Activated CD4-positive, CD25-positive, alpha-beta regulatory T cell treated with anti-CD3 and anti-CD28 coated beads, Interleukin-2, amount 50 U/mL, for 72 hours (primary cell): ENCODE data around the gene CEP41.

Experiments
- DNase-seq: peaks from one replicate; pipeline ENCODE4 v3.0.0; 2021

CEP41 gene

DNA sequence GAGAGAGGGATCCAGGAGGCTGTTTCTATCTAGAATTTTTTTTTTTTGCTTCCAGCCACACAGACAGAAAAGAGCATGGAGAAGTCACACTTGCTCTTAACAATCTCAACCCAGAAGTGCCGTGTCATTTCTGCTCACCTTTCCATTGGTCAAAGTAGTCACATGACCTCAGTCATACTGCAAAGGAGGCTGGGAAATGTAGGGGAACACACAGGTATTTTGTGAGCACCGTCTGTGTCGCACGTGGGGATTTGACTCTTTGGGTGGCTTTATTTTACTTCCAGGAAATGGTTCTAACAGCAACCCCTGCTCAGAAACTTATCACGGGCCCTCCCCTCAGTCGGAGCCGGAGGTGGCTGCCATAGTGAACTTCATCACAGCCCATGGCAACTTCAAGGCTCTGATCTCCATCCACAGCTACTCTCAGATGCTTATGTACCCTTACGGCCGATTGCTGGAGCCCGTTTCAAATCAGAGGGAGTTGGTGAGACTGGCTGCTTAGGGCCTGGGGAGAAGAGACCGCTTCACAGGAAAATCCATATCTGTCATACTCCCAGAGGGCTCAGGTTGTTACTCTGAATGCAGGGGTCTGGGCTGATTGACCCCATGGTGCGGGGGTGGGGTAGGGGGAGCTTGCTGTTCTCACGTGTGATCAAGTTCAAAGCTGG is 73.6 kb downstream of the CEP41 start:
- DNase-seq: no peak

DNA sequence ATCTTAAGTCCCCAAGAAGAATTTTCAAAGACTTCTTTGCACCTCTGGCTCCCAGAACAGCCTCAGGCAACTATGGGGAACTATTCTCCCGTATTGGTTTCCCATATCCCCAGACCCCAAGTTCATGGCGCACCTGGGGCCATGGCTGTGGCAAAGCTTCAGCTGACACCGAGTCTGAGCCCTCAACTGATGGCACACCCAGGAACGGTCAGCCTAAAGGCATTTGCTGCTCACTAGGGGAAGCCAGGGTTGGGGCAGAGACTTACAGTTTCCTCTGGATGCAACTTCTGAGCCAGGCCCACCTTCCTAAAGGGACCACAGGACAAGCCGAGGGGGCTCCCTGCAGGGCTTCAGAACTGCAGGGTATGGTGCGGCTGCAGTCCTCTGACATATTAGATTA is 74.3 kb downstream of the CEP41 start:
- DNase-seq: no peak

DNA sequence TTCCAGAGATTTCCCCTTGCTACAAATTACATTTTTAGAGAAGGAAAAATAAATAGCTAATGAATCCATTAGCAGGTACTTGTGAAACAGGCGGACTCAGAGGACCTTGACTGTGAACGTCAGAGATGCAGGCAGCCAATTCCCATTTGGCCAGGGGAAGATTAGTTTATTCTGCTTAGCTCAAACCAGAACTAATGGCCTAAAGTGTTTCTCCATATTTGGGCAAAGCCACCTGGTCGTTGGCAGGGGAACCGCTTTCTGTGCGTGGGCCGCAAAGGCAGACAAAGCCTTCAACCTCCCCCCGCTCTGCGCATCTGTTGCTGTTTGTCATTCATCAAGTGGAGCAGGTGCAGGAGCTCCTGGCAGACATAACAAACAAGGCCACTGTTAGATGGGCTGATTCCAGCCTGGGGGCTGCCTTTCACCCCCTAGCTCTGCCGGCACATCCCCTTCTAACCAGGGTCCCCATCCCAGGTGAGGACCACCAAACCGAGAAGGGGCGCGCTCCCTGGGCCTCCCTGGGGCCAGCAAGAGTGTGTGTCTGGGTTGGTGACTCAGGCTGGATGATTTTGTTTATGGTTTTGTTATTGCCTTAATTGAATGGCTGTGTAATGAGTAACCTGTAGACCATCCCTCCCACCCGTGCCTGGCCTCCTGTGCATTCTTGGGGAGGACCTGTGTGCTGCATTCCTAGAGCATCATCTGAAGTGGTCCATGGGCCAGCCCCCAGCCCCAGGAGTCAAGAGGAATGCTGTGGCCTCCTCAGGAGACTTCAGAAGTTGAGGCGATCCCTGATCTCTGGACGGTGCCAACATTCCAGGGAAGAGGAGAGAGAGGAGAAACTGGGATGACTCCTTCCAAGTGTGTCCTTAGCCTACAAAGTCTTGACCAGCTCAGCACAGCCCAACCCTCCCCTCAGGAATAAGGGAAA is 75.0 kb downstream of the CEP41 start:
- DNase-seq: no peak

DNA sequence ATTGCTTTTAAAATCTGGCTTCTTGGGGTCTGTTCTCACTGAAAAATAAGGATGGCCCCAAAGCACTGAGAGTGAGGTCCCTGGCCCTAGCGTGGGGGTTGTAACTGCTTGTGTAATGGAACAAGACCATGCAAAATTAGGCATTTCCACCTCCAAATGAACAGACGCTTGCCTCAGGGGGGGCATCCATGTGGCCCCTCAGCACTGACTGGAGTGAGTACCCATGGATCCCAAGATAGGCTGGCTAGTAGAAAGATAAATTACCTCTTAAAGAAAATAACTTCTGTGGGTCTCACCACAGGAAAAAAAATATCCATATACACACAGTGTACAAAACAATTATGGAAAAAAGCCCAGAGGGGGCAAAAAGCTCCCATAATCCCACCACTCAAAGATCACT is 75.7 kb downstream of the CEP41 start:
- DNase-seq: no peak

DNA sequence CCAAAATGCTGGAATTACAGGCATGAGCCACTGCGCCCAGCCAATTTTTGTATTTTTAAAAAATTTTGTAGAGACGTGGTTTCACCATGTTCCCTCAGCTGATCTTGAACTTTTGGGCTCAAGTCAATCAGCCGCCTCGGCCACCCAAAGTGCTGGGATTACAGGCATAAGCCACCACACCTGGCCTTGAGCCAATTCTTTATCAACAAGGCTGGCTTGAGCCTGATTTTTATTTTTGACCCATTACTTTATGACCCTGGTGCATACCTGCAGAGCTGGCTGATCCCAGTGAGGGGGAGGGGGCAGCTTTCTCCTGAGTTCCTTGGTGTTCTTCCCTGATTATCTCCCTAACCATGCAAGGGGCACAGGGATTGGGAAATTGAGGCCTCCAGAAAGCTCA is 76.4 kb downstream of the CEP41 start:
- DNase-seq: no peak

DNA sequence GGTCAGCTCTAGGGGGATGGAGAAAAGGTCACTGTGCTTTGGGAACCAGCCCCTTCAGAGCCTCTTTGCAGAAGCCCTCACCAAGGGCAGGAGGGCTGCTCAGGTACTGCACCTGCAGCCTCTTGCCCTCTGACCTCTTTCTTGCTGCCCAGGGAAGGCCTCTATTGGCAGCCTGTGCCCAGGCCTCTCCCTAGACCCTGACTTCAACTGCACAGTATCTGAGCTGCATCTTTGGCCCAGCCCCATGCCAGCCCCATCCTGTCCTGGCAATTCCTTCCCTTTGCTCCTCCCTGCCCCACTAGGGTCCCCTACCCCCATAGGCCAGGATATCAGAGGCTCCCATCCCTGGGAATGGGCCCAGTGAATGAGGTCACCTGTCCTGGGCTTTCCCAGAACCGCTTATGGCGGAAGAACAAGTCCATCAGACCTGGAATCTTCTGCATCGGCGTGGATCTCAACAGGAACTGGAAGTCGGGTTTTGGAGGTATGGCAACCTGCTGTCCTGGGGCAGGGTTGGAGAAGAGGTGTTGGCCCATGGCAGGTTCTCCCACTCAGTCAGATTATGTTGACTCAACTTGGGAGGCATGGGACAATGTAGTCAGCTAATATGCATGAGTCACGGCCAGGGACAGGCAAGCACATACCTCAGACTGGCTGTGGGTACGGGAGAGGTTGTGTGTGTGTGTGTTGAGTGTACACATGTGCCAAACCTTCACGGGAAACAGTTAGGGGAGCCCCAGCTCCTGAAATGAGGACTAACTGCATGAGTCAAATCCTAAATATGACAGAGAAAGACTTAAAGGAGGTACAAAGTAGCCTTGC is 77.6 kb downstream of the CEP41 start:
- no peak for DNase-seq

DNA sequence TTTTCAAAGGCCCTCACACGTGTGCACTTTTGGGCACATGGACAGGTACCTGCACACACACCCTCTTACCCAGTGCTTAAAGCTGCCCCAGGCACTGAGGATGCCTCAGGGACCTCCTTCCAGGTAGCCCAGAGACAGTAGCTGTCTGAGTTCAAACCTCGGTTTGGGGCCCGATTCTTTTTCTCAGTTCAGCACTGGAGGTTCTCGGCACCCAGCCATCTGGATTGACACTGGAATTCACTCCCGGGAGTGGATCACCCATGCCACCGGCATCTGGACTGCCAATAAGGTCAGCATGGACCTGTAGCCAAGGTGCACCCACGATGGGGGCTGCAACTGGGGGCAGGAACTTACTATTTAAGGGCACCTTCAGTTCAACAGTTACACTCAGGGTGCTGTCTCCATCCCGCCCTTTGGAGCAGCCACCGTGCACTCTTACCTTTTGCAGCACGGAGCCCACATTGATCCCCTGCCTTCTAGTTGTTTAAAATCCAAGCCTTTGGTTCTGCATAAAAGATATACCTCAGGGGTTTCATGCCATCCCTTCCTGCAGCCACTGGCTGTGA is 78.5 kb downstream of the CEP41 start:
- no peak for DNase-seq

DNA sequence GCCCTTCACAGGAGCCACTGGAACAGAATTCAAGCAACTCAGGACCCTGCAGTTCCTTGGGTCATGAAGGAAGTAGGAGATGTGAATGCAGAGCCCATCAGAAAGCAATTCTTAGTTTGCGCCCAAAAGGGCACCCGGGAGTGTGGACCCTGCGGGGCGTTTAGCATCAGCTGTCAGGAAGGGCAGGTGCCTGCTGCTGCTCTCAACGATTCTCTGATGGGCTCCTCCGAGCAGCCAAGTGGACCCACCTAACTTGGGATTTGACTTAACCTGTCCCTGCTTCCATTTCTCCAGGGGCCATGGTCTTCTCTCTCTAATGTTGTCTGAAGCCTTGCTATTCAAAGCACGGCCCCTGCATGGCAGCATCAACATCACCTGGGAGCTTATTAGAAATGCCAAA is 79.1 kb downstream of the CEP41 start:
- DNase-seq: no peak

DNA sequence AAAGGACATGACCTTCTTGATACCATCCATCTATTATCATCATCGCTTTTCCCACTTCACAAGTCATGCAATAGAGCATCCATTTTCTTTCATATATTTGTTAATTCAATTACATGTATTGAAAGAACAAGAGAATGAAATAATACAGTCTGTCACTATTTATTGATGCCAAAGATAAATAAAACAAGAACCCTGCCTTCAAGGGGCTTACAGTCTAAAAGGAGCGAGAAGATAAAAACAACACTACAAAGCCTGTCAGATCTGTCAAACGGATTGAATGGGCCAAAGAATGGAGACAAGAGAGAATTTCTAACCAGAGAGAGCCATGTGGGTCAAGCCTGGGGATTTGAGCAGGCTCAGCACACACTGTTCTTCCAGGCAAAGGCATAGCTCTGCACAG is 80.3 kb downstream of the CEP41 start:
- DNase-seq: no peak

DNA sequence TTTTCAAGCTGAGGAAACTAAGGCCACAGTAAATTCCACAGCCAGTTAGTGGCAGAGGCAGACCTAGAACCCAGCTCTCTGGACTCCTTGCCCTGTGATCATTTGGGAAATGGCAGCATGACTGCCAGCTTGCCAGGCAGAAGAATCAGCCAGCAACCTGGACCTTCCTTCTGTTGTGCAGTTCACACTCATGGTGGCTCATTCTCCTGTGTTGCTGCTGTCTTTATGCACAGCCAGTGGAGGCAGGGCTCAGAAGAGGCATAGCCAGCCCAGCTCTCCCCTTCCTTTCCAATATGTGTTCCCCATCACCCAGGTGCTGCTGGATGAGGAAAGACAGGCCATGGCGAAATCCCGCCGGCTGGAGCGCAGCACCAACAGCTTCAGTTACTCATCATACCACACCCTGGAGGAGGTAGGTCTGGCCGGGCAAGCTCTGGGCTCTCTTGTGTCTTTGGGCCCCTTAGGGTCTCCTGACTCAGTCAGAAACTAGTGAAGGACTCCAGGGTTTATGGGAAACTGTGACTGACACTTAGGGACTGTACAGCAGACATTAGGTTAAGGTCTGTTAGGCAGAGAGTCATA is 81.4 kb downstream of the CEP41 start:
- DNase-seq: no peak

DNA sequence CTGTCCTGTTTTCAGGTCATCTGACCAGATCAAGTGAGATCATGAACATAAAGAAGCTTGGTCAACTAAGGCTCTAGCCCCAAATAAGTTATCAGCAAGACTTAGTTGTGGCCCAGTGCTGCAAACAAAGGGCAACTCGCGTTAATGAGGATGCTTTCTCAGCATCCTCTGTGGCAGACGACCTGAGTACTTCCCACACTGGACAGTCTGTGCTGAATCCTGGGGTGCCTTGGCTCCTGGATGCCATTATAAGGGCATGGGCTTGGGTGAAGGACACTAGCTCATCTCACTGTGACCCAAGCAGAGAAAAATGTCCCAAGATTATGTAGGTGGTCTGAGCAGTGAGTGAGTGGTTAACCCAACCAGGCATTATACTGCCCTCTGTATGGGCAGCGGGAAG is 82.3 kb downstream of the CEP41 start:
- no peak for DNase-seq

DNA sequence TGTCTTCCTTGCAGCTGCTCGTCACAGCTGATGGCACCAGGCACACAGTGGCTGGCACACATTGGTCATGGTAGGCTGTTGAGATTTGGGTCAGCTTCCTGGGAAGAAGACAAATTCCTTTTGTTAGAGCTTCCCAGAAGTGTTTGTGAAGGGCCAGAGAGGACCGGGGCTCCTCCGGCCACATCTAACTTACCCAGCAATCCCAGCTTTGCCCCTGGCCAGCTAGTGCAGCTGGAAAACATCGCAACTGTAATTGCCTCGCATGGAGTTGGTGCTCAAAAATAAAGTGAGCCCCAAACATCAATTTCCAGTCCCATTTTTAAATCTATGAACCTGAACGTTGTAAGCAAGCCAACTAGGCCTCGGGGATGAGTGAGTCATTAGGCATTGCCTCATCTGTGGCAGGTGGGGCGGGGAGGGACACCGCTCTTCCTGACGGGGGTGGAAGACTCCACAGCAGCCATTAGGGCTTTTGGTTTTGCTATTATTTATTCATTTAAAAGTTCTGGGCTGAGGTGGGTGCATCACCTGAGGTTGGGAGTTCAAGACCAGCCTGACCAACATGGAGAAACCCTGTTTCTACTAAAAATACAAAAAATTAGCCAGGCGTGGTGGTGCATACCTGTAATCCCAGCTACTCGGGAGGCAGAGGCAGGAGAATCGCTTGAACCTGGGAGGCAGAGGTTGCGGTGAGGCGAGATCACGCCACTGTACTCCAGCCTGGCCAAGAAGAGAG is 83.8 kb downstream of the CEP41 start:
- no peak for DNase-seq

DNA sequence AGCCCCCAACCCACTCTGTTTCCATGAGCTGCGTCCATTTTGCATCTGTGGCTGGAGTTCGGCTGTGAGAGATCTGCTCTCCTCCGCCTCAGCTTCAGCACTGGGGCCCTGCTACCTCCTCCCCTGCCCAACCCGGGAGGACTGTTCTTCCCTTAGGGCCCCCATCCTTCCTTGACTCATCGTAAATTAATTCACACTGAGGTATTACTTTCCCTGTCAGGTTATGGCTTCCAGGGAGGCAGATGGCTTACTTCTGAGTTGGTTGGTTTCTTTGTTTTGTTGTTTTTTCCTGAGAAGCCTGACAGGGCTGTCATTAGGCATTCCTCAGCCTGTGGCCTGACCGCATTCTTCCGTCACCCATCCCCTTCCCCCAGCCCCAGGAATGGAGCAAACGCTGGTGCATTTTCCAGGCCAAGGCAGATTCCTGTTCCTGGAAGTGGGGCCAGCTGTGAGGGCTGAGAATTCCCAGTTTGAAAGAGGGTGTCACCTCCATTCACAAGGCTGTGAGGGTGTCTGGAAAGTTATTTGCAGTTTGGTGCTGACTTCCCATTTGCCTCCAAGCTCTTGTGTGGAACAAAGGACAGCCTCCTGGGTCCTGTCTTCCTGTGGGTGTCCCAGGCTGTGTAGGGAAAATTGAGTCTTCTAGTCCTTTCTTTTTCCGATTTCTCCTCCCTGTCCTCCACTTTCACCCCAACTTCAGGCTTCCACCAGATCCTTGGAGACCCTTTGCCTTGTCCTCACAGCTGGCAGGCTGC is 84.5 kb downstream of the CEP41 start:
- no peak for DNase-seq

DNA sequence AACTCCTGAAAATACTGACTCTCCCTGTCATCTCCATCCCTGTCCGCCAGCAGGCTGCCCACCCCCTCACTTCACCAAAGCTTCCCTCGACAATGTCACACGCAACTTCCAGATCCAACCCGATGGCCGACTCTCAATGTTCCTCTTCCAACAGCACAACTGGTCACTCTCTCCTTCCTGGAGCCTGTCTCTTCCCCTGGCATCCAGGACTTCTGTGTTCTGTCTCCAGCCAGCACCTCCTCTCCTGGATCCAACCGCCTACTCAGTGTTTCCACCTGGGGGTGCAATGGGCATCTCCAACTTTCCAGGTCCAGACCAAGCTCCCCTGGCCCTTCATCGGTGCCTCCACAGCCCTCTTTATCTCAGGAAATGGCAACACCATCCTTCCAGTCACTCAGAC is 87.6 kb downstream of the CEP41 start:
- no peak for DNase-seq

DNA sequence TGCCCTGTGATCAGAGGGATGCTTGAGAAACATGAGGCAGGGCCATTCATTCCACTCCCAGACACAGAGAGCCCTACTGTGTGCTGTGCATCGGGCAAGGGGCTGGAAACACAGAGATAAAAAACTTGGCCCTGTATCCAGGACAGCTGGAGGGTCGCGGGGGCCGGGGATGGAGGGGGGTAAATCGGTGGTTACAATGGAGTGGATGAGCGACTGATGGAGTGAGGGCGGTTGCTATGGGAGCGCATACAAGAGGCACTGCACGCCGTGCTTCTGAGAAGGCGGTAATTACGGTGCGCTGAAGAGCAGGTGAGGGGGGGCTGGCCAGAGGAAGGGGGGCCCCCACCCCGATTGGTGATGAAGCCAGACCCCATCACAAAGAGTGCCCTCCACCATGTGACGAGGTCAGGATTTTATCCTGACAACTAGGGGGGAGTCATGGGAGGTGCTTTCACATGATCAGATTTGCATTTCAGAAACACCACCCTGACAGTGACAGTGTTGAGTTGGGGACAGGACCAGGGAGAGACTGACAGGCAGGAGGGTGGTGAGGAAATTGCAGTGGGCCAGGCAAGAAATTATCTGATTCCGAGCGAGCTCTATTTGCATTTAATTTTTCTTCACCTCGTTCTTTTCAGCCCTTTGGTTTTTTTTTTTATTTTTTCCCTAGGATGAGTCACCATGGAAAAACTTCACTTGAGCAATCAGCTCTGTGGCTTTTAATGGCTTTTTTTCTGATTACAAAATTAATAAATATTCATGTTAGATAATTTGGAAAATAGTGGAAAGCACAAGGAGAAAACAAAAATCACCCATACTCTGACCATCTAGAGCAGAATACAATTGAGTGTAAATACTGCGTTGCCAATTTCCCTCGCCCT is 88.4 kb downstream of the CEP41 start:
- no peak for DNase-seq

DNA sequence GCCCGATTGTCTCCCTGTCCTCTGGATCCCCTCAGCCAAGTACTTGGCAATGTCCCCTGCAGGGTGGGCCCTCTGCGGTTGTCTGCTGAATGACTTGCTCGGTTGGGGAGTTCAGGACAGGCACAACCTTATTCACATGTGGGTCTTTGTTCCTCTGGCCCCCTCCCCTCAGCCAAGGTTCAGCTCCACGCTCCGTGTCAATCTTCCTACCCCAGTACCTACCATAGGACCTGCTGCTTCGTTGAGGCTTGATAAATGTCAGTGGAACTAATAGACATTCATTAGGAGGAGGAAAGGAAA is 89.1 kb downstream of the CEP41 start:
- DNase-seq: no peak

DNA sequence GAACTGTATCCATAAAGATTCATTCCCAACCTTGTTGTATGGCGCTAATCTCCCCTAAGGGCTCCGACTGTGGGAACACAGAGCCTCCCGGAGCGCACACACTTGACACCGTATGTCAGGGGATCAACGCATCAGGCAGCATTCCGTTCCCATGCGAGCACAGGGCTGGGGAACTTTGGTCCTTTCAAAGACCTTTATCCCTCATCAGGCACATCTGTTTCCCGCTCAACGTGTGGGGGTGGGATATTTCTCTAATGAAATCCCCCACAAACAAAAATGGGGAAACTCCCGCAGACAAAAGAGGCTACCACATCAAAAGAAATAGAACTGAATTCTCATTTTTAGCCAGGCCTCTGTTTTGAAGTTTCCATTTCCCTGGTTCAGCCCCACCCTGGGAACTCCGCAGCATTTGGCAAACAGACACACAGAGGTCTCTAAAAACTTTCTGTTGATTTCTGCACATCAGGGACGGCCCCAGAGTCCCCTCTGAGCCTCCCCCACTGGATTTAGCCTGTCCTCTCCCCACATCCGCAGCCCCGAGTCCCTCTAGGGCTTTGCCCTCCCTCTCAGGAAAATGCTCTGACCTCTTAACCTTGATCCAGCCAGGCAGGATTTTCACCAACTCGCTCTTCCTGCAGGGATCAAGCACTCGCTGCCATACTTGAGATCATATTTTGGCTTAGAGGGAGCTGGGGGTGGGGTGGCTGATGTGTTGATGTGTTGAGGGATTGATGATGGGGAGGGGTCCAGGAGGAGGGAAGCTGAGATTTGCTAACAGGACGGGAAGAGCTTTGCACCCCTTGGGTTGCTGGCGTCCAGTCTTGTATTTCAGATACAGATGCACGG is 89.6 kb downstream of the CEP41 start:
- no peak for DNase-seq

DNA sequence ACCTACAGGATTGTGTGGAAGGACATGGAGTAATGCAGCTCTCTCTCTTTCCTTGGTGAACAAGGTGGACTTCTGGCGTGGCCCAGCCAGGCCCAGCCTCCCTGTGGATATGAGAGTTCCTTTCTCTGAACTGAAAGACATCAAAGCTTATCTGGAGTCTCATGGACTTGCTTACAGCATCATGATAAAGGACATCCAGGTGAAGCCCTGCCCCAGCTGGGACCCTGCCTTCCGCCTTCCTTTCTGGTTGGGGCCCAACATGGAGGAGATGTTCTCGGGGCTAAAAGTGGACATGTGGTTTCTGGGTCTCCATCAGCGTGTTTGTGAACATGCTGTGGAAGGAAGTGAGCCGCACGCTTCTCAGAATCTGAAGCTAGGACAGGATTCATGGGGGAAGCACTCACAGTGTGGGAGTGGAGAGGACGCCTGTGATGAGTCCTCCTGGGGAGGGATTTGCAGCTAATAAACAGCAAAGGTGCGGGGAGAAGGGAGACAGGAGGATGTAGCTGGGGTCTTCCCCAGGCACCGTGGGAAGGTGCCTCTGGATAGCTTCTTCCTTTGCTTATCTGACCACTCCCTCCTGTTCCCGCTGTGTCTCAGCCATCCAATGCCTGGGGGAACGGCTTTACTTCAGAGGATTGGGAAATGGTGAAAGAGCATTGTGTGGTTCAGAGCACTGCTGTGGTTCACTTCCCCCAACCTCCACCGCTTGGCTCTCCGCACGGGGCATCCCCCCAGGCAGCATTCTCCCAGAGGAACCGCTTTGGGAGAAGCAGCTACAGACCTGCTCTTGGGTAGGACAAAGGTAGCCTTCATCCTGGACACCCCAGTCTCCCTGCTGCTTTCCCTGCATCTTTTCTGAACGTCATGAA is 90.7 kb downstream of the CEP41 start:
- no peak for DNase-seq

DNA sequence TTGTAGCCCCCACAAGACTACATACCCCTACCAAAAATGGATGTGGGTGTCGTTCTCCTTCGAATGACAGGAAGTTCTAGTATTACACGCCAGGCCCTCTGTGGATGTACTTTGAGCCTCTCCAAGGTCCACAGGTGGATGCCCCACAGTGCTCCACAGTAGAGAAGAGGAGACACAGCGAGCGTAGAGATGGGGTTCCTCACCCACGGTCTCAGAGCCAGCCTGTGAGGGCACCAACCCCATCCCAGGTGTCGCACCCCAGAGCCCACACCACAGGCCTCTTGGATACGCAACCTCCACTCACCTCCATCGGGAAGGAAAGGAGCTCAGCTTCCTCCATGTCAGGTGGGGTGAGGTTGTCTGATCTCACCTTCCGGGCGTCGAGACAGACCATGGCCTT is 93.9 kb downstream of the CEP41 start:
- DNase-seq: no peak
